Measurements from ENCODE around the gene HSBP1L1. TPM values are rescaled to one million over a fixed set of nuclear protein-coding genes. Genes with fewer than 3 reads are reported as not detected.

The HSBP1L1 gene
- polyA plus RNA-seq, 1 of the 3 experiments (the other 2 are of a cell fraction) = 7.4 TPM

DNA sequence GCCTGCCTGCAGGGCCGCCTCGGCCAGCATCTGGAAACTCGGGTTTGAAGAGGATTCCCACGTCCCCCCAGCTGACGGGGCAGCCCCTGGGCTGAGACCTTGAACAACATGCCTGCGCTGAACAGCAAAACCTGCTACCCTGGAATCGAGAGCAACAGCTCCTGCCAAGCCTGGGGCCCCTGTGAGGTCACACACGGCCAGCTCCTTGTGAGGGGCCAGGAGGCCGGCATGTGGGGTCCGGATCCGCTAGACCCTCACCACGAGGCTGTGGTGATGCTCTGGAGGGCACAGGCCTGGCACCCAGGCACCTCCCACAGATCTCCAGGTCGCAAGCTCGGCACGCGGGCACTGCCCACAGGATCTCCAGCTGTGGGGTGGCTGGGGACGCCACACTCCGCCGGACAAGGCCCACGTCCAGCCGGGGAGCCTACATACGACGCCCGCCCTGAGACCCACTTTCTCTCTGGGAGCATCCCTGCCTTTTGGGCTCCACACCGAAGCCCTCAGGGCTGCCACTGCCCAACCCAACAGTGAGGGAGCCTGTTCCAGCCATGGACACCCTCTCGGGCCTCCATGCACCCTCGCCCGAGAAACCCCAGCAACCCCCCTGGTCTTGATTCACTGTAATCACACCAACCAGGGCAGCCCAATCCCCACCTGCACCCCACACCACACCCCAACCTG lies 47.1 kb upstream of the HSBP1L1 start:
- no peaks in the 10 kb centered on the region for H3K79me2 ChIP-seq (ENCODE audit: insufficient read depth)
- no peak overlapping the region for H2AFZ ChIP-seq (ENCODE audit: low read depth)
- H3K4me1 ChIP-seq (ENCODE audit: control insufficient read depth in 1 of 2, insufficient read depth in 2 of 2, low read depth in 1 of 2, low read length in 1 of 2) = no peaks in the 10 kb centered on the region
- H4K20me1 ChIP-seq (ENCODE audit: insufficient read depth) = no peaks in the 10 kb centered on the region
- no peak overlapping the region for H3K4me2 ChIP-seq
- WGBS (ENCODE audit: low lambda C conversion rate) = 98% methylated on average over 12 of the region's 28 CpGs
- H3K36me3 ChIP-seq (replicated peaks in 1 of 2; ENCODE audit: control insufficient read depth in 1 of 2, insufficient read depth in 2 of 2, low read length in 1 of 2) = peaks cover 3 to 4% of the 10 kb centered on the region in 2 experiments
- H3K4me3 ChIP-seq (ENCODE audit: low read depth in 2 of 2, low read length in 1 of 2) = no peak overlapping the region; a peak in 1 of 4 replicates
- no peak overlapping the region for H3K9ac ChIP-seq
- TF ChIP-seq JUND (IDR thresholded peaks at IDR 0.05) = no peak
- TF ChIP-seq, protein P1, sequence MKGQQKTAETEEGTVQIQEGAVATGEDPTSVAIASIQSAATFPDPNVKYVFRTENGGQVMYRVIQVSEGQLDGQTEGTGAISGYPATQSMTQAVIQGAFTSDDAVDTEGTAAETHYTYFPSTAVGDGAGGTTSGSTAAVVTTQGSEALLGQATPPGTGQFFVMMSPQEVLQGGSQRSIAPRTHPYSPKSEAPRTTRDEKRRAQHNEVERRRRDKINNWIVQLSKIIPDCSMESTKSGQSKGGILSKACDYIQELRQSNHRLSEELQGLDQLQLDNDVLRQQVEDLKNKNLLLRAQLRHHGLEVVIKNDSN (IDR thresholded peaks at IDR 0.05; ENCODE audit: borderline replicate concordance, low read depth) = no peak
- TF ChIP-seq, protein P2, sequence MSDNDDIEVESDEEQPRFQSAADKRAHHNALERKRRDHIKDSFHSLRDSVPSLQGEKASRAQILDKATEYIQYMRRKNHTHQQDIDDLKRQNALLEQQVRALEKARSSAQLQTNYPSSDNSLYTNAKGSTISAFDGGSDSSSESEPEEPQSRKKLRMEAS (IDR thresholded peaks at IDR 0.05; ENCODE audit: low read depth) = no peak
- TF ChIP-seq SMC3 (IDR thresholded peaks at IDR 0.05; ENCODE audit: low read depth, low read length) = no peak
- TF ChIP-seq GATA2 (CRISPR knock-in tag; IDR thresholded peaks at IDR 0.05) = no peak
- no peak for TF ChIP-seq RFX5 (IDR thresholded peaks at IDR 0.05; ENCODE audit: low read length)
- no peak for TF ChIP-seq CHD2 (IDR thresholded peaks at IDR 0.05; ENCODE audit: low read length, partially characterized antibody)
- TF ChIP-seq MEF2A (IDR thresholded peaks at IDR 0.05; ENCODE audit: borderline replicate concordance, low read depth) = no peak
- TF ChIP-seq, protein P3, sequence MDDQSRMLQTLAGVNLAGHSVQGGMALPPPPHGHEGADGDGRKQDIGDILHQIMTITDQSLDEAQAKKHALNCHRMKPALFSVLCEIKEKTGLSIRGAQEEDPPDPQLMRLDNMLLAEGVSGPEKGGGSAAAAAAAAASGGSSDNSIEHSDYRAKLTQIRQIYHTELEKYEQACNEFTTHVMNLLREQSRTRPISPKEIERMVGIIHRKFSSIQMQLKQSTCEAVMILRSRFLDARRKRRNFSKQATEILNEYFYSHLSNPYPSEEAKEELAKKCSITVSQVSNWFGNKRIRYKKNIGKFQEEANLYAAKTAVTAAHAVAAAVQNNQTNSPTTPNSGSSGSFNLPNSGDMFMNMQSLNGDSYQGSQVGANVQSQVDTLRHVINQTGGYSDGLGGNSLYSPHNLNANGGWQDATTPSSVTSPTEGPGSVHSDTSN (IDR thresholded peaks at IDR 0.05) = no peak
- TF ChIP-seq, protein P4, sequence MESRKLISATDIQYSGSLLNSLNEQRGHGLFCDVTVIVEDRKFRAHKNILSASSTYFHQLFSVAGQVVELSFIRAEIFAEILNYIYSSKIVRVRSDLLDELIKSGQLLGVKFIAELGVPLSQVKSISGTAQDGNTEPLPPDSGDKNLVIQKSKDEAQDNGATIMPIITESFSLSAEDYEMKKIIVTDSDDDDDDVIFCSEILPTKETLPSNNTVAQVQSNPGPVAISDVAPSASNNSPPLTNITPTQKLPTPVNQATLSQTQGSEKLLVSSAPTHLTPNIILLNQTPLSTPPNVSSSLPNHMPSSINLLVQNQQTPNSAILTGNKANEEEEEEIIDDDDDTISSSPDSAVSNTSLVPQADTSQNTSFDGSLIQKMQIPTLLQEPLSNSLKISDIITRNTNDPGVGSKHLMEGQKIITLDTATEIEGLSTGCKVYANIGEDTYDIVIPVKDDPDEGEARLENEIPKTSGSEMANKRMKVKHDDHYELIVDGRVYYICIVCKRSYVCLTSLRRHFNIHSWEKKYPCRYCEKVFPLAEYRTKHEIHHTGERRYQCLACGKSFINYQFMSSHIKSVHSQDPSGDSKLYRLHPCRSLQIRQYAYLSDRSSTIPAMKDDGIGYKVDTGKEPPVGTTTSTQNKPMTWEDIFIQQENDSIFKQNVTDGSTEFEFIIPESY (IDR thresholded peaks at IDR 0.05; ENCODE audit: borderline replicate concordance, low read depth) = no peak
- no peaks in the 10 kb centered on the region for H3F3A ChIP-seq (replicated peaks; ENCODE audit: insufficient read depth)
- POLR2A ChIA-PET = no interaction called here
- H3K9me3 ChIP-seq = no peaks in the 10 kb centered on the region
- H3K9me2 ChIP-seq = no peaks in the 10 kb centered on the region
- H3K27ac ChIP-seq (ENCODE audit: low read depth in 2 of 2, low read length in 1 of 2) = no peak overlapping the region
- no peaks in the 10 kb centered on the region for H3K27me3 ChIP-seq (ENCODE audit: insufficient read depth)
- CTCF ChIA-PET = no interaction called here
- no peak for DNase-seq

DNA sequence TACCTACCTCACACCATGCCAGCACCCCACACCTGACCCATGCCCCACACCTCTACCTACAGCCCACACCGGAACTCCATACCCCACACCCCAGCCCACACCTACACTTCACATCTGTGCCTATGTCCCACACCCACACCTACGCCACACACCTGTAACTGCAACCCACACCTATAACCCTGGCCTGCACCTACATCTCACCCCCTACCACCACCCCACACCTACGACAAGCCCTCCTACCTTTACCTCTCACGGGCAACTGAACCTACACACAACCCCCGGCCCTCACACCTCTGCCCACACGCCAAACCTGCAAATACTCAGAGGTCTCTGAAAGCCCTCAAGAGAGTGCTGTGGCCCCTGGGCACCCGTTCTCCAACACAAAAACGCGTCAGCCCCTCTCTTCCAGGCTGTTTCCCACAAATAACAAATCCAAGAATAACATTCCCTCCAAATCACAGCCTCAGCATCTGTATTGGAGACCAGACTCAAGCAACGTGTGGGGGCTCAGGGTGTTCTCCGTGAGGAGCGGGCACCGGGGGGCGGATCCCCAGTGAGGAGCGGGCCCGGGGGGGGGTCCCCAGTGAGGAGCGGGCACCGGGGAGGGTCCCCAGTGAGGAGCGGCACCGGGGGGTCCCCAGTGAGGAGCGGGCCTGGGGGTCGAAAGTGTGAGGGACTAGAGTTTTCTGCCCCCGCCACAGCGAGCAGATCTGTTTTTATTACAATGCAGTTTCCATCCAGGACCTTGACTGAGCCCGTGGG lies 46.4 kb upstream of the HSBP1L1 start:
- no peaks in the 10 kb centered on the region for H3F3A ChIP-seq (replicated peaks; ENCODE audit: insufficient read depth)
- no peak overlapping the region for H2AFZ ChIP-seq (ENCODE audit: low read depth)
- no peak overlapping the region for H3K4me2 ChIP-seq
- H3K9me2 ChIP-seq = no peaks in the 10 kb centered on the region
- no peaks in the 10 kb centered on the region for H3K9me3 ChIP-seq
- CTCF ChIA-PET = no interaction called here
- H3K9ac ChIP-seq = no peak overlapping the region
- 95% methylated on average over 24 of the region's 25 CpGs for WGBS (ENCODE audit: low lambda C conversion rate)
- H3K4me3 ChIP-seq (ENCODE audit: low read depth in 2 of 2, low read length in 1 of 2) = no peak overlapping the region
- no peak overlapping the region for H3K27ac ChIP-seq (ENCODE audit: low read depth in 2 of 2, low read length in 1 of 2)
- POLR2A ChIA-PET = no interaction called here
- no peak for DNase-seq
- no peaks in the 10 kb centered on the region for H3K27me3 ChIP-seq (ENCODE audit: insufficient read depth)
- H3K4me1 ChIP-seq (ENCODE audit: control insufficient read depth in 1 of 2, insufficient read depth in 2 of 2, low read depth in 1 of 2, low read length in 1 of 2) = no peaks in the 10 kb centered on the region
- TF ChIP-seq RFX5 (IDR thresholded peaks at IDR 0.05; ENCODE audit: low read length) = no peak
- TF ChIP-seq SMC3 (IDR thresholded peaks at IDR 0.05; ENCODE audit: low read depth, low read length) = no peak
- no peak for TF ChIP-seq RXRA (IDR thresholded peaks at IDR 0.05; ENCODE audit: borderline replicate concordance, low read depth)
- TF ChIP-seq POLR2AphosphoS5 (IDR thresholded peaks at IDR 0.05; ENCODE audit: low read depth, low read length) = no peak
- H4K20me1 ChIP-seq (ENCODE audit: insufficient read depth) = no peaks in the 10 kb centered on the region
- no peaks in the 10 kb centered on the region for H3K79me2 ChIP-seq (ENCODE audit: insufficient read depth)
- H3K36me3 ChIP-seq (replicated peaks in 1 of 2; ENCODE audit: control insufficient read depth in 1 of 2, insufficient read depth in 2 of 2, low read length in 1 of 2) = peaks cover 3 to 4% of the 10 kb centered on the region in 2 experiments
